ENCODE data around the gene TUSC2. TPM values are rescaled to one million over a fixed set of nuclear protein-coding genes. Genes with fewer than 3 reads are reported as not detected.

The TUSC2 gene
- total and polyA plus RNA-seq, 9 of the 15 experiments (the other 6 are each of a cell fraction or from before 2014, with no cell fraction given), result 2.8 to 67.5 (median 25.8) TPM

- TF ChIP-seq ZNF592 (IDR thresholded peaks at IDR 0.05) (peak; percentile 51; the same call in 1 of the 2 replicates), ATF3 (IDR thresholded peaks at IDR 0.05) (no peak), ATF3 (CRISPR knock-in tag; conservative IDR thresholded peaks at IDR 0.05) (no peak), ERF (CRISPR knock-in tag; IDR thresholded peaks at IDR 0.05) (0 out of 2 replicates have a peak, but pooled peaks have one; percentile 11), HBP1 (CRISPR knock-in tag; IDR thresholded peaks at IDR 0.05) (no peak), ZBTB9 (CRISPR knock-in tag; IDR thresholded peaks at IDR 0.05) (peak; percentile 64), ESRRA (IDR thresholded peaks at IDR 0.05; ENCODE audit: borderline replicate concordance, low read depth) (peak; percentile 77; the same call in 1 of the 2 replicates), CEBPG (CRISPR knock-in tag; IDR thresholded peaks at IDR 0.05) (no peak), CEBPG (tag; conservative IDR thresholded peaks at IDR 0.05 in 1 of 2, IDR thresholded peaks at IDR 0.05 in 1 of 2) (no peak), POLR2AphosphoS2 (IDR thresholded peaks at IDR 0.05; ENCODE audit: low read length) (no peak), SUPT5H (IDR thresholded peaks at IDR 0.05) (no peak), CCNT2 (IDR thresholded peaks at IDR 0.05; ENCODE audit: borderline replicate concordance, extremely low read depth, insufficient read length, low read depth, low read length) (peak; percentile 22), TBP (optimal IDR thresholded peaks at IDR 0.05; ENCODE audit: low read depth, low read length) (peak; percentile 62), ZBTB12 (CRISPR knock-in tag; IDR thresholded peaks at IDR 0.05) (peak; percentile 53)
Observed at GRCh38 chr3:50358911-50359759, 31.1 kb upstream of the TUSC2 start, which contains the start of gene TMEM115 (continued).
